GM12892 (cell line): ENCODE measurements around the gene CUL3.

Experiments
- POLR2A ChIP-seq: IDR thresholded peaks from 2 replicates; pipeline ENCODE4 v1.6.1; 2011; ENCODE audit warnings: low read depth, low read length, control low read depth
- TAF1 ChIP-seq: IDR thresholded peaks from 2 replicates; pipeline ENCODE4 v1.6.1; 2011; ENCODE audit warnings: low read depth, mild to moderate bottlenecking, control low read depth, low read length, borderline replicate concordance

DNA sequence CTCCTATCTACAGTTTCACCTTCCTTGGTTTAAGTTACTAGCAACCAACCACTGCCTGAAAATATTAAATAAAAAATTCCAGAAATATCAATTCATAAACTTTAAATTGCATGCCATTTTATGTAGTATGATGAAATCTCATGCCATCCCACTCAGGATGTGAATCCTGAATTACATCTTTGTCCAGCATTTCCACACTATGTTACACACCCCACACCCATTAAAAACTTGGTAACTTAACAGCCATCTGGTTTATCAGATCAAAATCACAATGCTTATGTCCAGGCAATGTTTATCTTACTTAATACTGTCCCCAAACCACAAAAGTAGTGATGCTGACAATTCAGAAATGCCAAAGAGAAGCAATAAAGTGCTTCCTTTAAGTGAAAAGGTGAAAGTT lies 21.6 kb downstream of the CUL3 start:
- TF ChIP-seq TAF1 (no peak), POLR2A (no peak)
